GM21576 (cell line): ENCODE data around the gene HAO1.
"Not testable (repeated sequence)": the region's sequence is repeated elsewhere in the genome, so short reads cannot be mapped to it uniquely, and the experiment has no call there.

Experiments
- ATAC-seq: cut with Tn5 transposase; IDR thresholded peaks from one replicate; pipeline ENCODE4 v1.9.1; 2021; ENCODE audit warnings: mild to moderate bottlenecking, moderate library complexity; ENCODE audit not compliant: unreplicated experiment

The HAO1 gene

GRCh38 chr20:7858734-7859250, 81.5 kb downstream of the HAO1 start:
- ATAC-seq: no peak

GRCh38 chr20:7856756-7857155, 83.5 kb downstream of the HAO1 start:
- no peak for ATAC-seq

- no peak for ATAC-seq
Measured at GRCh38 chr20:7855545-7855944, 84.7 kb downstream of the HAO1 start.

- no peak for ATAC-seq
Measured at GRCh38 chr20:7853493-7853892, 86.8 kb downstream of the HAO1 start.

- ATAC-seq: no peak
Measured at GRCh38 chr20:7850775-7851490, 89.3 kb downstream of the HAO1 start.

GRCh38 chr20:7849675-7850074, 90.6 kb downstream of the HAO1 start:
- ATAC-seq: no peak

GRCh38 chr20:7848351-7848750, 91.9 kb downstream of the HAO1 start:
- ATAC-seq: no peak

- no peak for ATAC-seq
Measured at GRCh38 chr20:7843613-7844012, 96.6 kb downstream of the HAO1 start.

- ATAC-seq: no peak
Measured at GRCh38 chr20:7841971-7842310, 98.3 kb downstream of the HAO1 start.

GRCh38 chr20:7841291-7841970, 98.8 kb downstream of the HAO1 start:
- no peak for ATAC-seq

GRCh38 chr20:7836076-7836475, 104.2 kb downstream of the HAO1 start:
- ATAC-seq: no peak

GRCh38 chr20:7834441-7834840, 105.8 kb downstream of the HAO1 start:
- ATAC-seq: not testable (repeated sequence)
